ENCODE measurements around the gene CAPN1. TPM values are rescaled to one million over a fixed set of nuclear protein-coding genes. Genes with fewer than 3 reads are reported as not detected.
A peak's percentile ranks its signal among the peaks of the same experiment; 100 is the strongest.

The CAPN1 gene
- total RNA-seq, 3 donors from 2014 or later, result 211 to 389 (median 271) TPM

DNA sequence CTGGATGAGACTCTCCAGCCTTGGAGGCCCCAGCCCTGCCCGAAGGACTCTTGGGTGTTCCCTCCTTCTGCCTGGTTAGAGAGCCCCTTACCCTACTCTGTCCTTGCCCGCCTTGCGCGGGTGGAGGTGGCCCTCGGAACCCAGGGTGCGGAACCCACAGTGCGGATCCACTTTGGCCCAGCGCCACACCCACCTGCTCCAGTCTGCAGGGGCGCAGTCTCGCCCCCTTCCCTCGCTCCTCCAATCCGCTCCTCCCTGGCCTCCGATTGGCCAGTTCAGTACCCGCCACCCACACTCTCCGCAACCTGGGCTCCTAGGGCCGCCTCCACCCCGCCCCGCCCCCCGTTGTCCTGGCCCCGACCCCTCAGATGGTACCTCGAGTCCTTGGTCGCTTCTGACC, 2.4 kb downstream of the CAPN1 start:
- intact Hi-C loops (cut with DNase I, micrococcal nuclease), result no loop called here
- Histone ChIP-seq H3K9me3 (no peaks in the 10 kb centered on the region), H3K36me3 (ENCODE audit: low read depth) (peaks cover 10% of the 10 kb centered on the region), H3K4me3 (no peak overlapping the region), H3K4me1 (ENCODE audit: low read depth) (peaks cover 17% of the 10 kb centered on the region)
- DNase-seq (no peak), ATAC-seq (no peak)
- TF ChIP-seq, protein P1, sequence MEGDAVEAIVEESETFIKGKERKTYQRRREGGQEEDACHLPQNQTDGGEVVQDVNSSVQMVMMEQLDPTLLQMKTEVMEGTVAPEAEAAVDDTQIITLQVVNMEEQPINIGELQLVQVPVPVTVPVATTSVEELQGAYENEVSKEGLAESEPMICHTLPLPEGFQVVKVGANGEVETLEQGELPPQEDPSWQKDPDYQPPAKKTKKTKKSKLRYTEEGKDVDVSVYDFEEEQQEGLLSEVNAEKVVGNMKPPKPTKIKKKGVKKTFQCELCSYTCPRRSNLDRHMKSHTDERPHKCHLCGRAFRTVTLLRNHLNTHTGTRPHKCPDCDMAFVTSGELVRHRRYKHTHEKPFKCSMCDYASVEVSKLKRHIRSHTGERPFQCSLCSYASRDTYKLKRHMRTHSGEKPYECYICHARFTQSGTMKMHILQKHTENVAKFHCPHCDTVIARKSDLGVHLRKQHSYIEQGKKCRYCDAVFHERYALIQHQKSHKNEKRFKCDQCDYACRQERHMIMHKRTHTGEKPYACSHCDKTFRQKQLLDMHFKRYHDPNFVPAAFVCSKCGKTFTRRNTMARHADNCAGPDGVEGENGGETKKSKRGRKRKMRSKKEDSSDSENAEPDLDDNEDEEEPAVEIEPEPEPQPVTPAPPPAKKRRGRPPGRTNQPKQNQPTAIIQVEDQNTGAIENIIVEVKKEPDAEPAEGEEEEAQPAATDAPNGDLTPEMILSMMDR (IDR thresholded peaks at IDR 0.05), result no peak

DNA sequence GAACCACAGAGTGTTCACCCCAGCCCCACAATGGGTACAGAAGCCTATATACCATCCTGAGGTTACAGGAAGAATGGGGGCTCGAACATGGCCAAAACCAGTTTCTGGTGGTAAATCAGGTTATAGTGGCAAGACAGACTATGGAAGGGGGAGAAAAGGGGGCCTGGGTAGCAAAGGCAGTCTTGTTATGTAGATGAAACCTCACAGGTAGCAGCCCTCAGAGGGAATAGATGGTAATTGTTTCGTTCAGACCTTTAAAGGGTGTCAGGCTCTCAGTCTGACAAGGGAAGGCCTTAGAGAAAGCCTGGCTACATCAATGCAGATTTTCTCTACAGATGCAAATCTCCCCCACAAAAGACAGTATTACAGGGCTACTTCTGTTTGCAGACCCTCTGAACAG, 3.4 kb downstream of the CAPN1 start:
- ATAC-seq (no peak), DNase-seq (no peak)
- Histone ChIP-seq H3K4me3 (no peak overlapping the region), H3K4me1 (ENCODE audit: low read depth) (peaks cover 16% of the 10 kb centered on the region), H3K36me3 (ENCODE audit: low read depth) (peaks cover 10% of the 10 kb centered on the region), H3K9me3 (no peaks in the 10 kb centered on the region)
- intact Hi-C loops (cut with DNase I, micrococcal nuclease), result no loop called here
- TF ChIP-seq, protein P1 (IDR thresholded peaks at IDR 0.05), result no peak

DNA sequence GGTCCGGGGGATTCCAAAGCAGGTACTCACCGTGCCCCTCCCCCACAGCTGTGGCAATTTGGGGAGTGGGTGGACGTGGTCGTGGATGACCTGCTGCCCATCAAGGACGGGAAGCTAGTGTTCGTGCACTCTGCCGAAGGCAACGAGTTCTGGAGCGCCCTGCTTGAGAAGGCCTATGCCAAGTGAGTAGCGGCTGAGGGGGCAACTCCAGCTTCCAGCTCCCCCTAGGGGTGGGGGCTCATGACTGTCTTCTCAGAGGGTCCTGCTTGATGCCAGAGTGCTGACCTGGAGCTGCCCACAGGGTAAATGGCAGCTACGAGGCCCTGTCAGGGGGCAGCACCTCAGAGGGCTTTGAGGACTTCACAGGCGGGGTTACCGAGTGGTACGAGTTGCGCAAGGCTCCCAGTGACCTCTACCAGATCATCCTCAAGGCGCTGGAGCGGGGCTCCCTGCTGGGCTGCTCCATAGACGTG, 4.2 kb downstream of the CAPN1 start:
- no peak for DNase-seq
- TF ChIP-seq, protein P1 (IDR thresholded peaks at IDR 0.05), result no peak
- Histone ChIP-seq H3K9me3 (no peaks in the 10 kb centered on the region), H3K36me3 (ENCODE audit: low read depth) (peaks cover 10% of the 10 kb centered on the region), H3K4me3 (no peak overlapping the region), H3K4me1 (ENCODE audit: low read depth) (peaks cover 13% of the 10 kb centered on the region)
- intact Hi-C loops (cut with DNase I, micrococcal nuclease), result no loop called here
- ATAC-seq, result no peak

DNA sequence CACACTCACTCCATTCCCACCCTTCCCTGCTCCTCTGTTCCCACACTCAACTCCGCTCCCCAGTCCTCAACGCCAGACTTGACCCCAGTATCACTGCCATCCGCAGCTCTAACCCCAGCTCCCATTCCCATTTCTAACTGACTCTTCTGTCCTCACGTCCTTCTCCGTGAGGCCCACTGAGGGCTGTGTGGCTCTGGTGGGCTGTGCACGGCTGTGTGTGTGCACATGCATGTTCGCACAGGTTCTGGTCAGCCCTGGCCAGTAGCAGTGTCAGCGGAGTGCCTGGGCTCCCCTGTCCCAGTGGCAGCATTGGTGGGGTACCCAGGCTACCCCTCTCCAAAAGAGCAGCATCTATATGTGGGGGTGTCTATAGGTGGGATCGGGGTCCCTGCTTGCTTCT, 5.0 kb downstream of the CAPN1 start:
- ATAC-seq (no peak), DNase-seq (no peak)

DNA sequence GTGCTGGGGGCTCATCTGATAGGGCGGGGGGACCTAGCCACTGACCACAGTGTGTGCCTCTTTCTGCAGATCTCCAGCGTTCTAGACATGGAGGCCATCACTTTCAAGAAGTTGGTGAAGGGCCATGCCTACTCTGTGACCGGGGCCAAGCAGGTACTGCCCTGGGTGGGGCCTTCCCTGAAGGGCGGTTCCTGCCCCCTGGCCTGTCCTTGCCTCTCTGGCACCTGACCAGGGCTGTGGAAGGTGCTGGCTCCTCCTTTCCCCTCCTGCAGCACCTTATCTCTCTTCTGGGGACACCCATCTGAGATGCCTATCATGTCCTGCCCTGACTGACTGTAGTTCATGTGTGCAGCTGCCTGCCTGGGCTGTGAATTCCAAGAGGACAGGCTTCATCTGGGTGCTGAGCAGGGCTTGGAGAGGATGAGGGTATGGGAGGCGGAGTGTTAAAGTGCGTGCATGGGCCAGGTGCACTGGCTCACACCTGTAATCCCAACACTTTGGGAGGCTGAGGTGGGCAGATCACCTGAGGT, 5.5 kb downstream of the CAPN1 start:
- TF ChIP-seq, protein P1 (IDR thresholded peaks at IDR 0.05), result no peak
- intact Hi-C loops (cut with DNase I, micrococcal nuclease), result no loop called here
- DNase-seq (no peak), ATAC-seq (peak; percentile 34)
- H3K9me3 ChIP-seq, result no peaks in the 10 kb centered on the region
- no peak overlapping the region for H3K4me3 ChIP-seq
- peaks cover 13% of the 10 kb centered on the region for H3K4me1 ChIP-seq (ENCODE audit: low read depth)
- peaks cover 10% of the 10 kb centered on the region for H3K36me3 ChIP-seq (ENCODE audit: low read depth)

More for the DNA sequence above, 5.0 kb downstream of the CAPN1 start:
- Histone ChIP-seq H3K36me3 (ENCODE audit: low read depth) (peaks cover 10% of the 10 kb centered on the region), H3K9me3 (no peaks in the 10 kb centered on the region), H3K4me1 (ENCODE audit: low read depth) (peaks cover 13% of the 10 kb centered on the region), H3K4me3 (no peak overlapping the region)
- TF ChIP-seq, protein P1 (IDR thresholded peaks at IDR 0.05), result no peak
- intact Hi-C loops (cut with DNase I, micrococcal nuclease), result no loop called here

All from mucosa of descending colon (tissue), 3 donors.